CD4-positive, alpha-beta T cell treated with Interleukin-21 for 1 hour (primary cell): ENCODE data around the gene C6.
"Not testable (repeated sequence)": the region's sequence is repeated elsewhere in the genome, so short reads cannot be mapped to it uniquely, and the experiment has no call there.

Experiments
- DNase-seq: peaks from one replicate; pipeline ENCODE4 v3.0.0-alpha.2; 2020

C6 gene

DNA sequence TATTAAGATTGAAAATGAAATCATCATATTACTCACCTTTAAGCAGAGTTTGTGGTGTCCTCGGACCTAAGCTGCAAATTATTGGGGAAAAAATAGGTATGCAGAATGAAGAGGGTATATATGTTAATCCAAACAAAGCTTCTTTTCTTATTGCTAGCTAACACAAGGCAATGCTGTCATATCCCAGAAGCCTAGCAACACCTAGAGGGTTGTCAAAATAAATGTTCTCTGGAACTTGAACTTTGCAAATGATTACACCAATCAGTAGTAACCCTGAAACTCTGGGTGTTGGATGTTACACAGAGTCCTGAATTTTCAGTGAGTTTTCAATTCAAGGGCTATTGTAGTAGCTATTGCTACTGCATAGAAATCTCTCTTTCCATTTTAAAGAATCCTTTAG is at the start of gene C6:
C6 (minus strand) TSS at position 193 of the 400 bp plus-strand sequence. CDS start 10,302 bp downstream, outside the sequence.
- DNase-seq = no peak

- no peak for DNase-seq
Measured at GRCh38 chr5:41256400-41256799, 43.1 kb upstream of the C6 start.

DNA sequence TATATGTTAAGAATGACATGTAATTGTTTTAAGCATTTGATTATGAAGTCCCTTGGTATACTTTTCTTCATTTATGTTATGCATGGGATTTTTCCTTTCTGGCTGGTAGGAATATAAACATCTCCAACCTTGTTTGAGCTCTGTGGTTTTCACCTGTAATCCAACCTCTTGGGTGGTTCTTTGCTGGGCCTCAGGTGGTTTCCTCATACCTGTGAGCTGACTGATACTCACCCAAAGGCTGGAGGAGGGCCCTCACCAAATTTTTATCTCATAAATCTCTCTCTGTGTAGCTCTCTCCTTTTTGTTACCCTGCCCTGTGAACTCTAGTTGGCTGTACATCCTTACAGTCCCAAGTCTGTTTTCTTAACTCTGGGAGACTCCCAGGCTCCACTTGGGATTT is 39.8 kb upstream of the C6 start:
- no peak for DNase-seq

DNA sequence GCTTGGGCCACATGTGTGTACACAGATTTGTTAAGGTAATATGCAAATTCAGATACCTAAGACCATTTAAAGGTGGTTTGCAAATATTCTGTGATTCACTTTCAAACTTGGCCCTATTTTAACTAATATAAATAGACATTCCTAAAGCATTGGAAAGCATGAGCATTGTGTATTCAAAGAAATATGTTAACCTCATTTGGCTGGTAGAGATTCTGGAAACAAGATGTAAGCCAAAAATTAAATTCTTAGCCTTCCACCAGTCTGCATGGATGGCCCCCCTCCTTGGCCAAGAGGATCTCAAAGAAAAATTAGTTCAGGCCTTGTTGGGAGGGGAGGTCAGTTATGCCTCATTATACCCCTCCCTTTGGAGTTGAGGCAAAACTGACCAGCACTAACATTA is 38.7 kb upstream of the C6 start:
- no peak for DNase-seq

GRCh38 chr5:41250351-41250987 is 37.1 kb upstream of the C6 start:
- no peak for DNase-seq

- DNase-seq = no peak
Measured at GRCh38 chr5:41247135-41247534, 33.8 kb upstream of the C6 start.

DNA sequence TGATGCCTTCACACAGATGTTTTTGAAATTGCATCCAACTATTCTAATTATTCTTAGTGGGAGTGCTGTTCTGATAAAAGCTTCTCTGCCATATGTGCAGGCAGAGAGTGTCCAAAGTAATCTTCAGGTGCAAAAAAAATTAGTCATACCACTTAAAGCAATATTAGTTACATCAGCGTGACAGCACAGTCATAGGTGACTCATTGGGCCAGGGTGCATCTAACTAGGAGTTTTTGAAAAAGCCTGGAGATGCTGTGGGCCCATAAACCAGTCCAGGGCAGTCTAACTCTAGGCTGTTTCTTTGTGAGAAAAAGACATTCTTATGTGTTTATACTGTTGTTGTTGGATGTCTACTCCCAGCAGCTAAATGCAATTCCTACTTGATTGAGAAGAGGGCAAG is 33.0 kb upstream of the C6 start:
- DNase-seq = no peak

DNA sequence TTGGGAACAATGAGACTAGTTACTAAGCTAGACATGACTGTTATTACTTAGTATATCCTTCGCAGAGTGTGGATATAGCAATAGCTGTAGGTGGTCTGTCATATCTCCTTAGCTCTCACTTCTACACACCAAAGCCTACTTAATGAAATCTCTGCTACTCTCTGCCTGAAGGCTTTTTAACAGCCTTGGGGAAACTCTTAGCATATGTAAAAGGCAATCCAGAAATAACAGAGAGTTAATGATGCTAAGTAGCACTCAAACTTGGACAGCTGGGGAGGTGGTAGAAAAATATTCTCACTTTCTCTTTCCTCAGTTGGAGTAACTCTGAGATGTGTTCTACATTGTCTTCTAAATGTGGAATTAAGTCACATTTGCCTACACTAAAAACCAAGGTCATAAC is 30.2 kb upstream of the C6 start:
- DNase-seq = no peak

- no peak for DNase-seq
Measured at GRCh38 chr5:41240985-41241384, 27.7 kb upstream of the C6 start.

DNA sequence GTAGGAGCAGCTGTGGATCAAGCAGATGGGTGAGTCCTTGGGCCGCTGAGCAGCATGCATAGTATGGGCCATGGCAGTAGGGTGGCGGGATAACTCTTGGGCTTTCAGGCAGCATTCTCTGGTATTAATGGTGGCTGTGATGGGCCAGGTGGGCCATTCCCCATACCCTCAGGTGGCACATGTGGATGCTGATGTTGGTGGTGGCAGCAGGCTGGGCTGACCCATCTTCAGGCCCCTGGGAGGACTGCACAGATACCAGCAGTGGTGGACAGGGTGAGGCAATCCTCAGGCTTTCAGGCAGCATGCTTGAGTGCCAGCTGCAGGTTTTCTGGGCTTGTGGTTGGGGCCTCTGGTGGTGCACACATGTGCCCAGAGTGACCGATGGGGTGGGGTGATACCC is 27.1 kb upstream of the C6 start:
- DNase-seq = no peak

- DNase-seq = no peak
Measured at GRCh38 chr5:41234475-41234874, 21.1 kb upstream of the C6 start.

DNA sequence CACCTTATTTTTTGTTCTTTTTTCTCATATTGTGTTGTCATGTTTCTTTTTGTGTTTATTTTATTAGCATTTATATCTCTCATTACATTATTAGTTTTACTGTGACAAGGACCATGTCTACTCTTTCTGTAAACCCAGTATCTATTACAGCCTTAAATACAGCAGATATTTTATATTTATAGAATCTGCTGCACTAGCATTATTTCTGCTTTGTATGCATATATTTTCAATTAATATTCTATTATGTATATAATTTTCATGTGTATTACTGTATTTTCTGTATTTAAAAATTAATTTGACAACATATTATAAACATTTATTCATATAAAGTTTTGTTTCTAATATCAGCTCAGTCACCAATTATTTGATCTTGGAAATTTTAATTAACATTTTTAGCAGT is 19.5 kb upstream of the C6 start:
- no peak for DNase-seq

DNA sequence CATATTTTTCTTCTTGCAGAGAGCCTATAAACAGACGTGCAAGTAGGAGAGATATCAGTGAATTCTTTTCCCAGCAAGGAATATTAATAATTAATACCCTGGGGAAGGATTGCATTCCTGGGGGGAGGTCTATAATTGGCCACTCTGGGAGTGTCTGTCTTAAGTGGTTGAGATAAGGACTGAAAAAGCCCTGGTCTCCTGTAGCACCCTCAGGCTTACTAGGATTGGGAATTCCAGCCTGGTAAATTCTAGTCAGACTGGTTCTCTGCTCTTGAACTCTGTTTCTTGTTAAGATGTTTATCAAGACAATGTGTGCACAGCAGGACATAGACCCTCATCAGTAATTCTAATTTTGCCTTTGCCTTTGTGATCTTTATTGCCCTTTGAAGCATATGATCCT is 16.9 kb upstream of the C6 start:
- not testable (repeated sequence) for DNase-seq

DNA sequence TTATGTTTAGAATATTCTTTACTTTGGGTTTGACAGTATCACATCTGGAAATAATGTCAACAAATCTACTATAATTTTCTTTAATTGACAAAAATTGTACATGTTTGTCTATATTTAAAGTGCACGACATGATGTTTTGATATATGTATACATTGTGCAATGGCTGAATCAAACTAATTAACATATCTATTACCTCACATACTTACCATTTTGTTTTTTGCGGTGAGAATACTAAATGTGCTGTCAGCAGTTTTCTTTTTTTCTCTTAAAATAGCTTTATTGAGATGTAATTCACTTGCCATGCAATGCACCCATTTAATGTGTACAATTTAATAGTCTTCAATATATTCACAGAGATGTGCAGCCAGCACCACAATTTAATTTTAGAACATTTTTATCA is 10.6 kb upstream of the C6 start:
- DNase-seq = no peak

- no peak for DNase-seq
Measured at GRCh38 chr5:41219658-41220269, 6.4 kb upstream of the C6 start.

DNA sequence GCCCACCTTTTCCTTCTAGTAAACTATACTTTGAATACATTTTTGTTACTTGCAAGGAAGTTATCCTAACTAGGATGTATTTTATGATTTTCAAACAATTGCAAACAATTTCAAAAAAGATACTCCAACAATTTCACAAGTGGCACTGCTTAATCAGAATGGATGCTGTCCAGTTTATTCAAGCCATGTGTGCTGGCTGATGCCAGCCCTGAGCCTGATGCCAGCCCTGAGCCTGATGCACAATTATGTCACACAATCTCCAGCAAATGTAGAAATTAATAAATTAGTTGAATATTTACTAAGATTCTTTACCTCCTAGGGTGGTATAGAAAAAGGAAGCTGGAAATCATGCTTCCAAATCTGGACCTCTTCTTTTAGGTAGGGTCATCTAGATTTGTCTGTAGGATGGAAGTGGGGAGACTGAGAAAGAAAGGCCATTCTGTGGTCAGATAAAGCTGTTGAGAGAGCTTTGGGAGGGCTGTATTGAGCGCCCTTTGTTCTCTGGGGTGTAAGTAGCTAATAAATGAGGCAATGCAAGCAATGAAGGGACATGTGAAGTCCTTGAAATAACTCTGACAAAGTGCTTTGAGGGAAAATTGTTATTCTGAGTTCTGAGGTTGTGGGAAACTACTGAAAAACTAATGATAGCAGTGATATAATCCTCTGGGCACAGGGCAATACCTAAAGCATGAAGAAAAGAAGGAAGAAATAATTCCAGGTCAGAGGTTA is 5.8 kb upstream of the C6 start:
- DNase-seq = no peak

- no peak for DNase-seq
Measured at GRCh38 chr5:41214182-41214581, 850 bp upstream of the C6 start.

DNA sequence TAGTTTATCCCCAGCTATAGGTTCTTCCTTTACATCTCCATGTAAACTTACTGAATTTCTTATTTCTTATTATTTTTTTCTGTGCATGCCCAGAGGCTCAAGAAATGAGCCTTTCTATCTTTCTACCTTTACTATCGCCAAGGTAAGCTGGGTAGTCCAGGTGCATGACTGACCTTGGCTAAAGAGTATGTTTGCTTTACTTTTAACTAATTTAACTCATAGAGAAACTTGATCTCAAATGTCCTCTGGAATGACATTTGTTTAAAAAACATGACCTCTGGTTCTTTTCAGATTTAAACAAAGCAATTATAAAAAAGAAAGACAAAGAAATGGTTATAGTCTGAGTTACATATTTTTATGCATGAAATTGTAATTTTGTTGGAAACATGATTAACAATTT is 397 bp downstream of the C6 start:
- no peak for DNase-seq

- DNase-seq = no peak
Measured at GRCh38 chr5:41211417-41211816, 1.9 kb downstream of the C6 start.

- DNase-seq = not testable (repeated sequence)
Measured at GRCh38 chr5:41205475-41205874, 7.9 kb downstream of the C6 start.

DNA sequence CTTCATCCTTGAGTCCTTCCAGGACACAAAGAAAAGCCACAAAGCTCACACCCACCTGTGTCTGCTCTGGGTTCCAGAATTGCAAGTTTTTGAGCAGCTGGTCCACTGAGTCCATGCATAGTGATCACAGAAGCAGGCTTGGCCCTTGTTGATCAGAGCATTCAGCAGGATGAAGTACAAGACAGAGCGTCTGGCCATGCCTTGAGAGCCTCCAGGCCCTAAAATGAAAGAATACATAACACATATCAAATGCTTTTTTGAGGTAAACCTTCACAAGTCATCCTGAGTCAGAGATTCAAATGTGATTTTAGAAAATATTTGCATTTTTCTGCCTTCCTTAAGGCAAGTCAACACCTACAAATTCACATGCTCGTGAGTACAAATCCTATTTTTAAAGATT is 10.3 kb downstream of the C6 start:
- no peak for DNase-seq

DNA sequence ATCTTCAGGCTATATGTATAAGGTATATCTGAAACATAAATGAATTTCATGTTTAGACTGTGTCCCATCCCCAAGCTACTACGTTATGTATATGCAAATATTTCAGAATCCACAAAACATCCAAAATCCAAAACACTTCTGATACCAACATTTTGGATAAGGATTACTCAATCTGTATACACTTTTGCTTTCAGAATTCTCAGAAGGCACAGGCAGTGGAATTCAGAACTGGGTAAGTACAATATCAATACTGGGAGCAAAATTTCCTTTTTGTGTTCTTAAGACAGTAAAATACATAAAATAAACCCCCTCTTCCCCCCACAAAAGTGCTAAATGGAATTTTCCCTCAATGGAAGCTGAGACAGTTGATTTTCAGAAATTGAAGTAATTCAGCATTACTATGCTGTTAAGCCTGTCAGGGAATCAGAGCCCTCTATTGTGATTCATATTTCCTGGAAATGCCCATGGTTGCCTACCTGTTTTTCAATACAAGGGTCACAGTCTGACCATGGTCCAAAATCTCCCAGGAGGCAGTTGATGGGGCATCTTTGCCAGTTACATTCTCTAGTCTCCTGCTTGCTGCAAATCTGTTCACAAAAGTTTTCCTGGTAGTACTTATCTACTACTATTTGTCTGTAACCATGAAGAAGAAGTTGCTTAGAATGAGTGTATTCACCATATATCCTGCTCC is 12.1 kb downstream of the C6 start:
- DNase-seq = no peak

- DNase-seq = no peak
Measured at GRCh38 chr5:41200506-41200905, 12.8 kb downstream of the C6 start.

DNA sequence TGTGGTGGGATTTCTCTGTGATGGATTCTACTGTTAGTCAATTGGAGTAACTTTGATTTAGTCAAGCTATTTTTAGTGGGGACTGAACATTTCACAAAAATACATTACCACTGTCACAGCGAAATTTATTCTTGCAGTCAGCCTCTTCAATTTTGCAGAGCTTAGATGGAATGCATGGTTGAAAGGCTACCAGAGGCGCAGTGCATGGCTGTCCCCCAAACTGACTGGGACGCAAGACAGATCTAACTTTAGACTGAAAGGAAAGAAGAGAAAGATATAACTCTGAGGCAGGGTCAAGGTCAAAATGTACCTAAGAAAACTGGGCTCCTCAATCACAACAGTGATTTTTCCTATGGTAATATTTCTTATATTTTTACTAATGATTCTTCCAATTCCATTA is 13.7 kb downstream of the C6 start:
- DNase-seq = no peak
